ENCODE data around the gene FMO2. TPM values are rescaled to one million over a fixed set of nuclear protein-coding genes. Genes with fewer than 3 reads are reported as not detected.

The FMO2 gene
- total RNA-seq, 1 donor from 2014 or later, result 14.0 TPM

DNA sequence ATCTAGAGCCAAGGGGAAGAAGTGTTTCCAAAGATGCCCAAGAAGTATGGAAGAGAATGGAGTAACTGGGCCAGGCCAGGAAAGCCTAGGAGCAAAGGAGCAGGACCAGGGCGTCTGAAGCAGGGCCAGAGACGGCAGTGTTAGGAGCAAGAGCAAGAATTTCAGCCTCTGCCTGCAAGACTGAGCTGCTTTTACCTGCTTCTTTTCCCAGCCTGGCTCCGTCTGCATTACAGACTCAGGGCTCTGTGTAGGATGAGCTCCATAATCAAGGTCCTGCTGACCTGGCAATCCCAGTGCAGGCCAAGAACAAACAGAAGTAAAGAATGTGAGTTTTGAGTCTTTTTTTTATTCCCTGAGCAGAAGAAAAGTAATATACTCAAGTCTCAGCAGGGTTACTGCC lies 73.3 kb downstream of the FMO2 start:
- no peaks in the 10 kb centered on the region for H3K36me3 ChIP-seq
- H3K27ac ChIP-seq, result peak overlapping the region; percentile 68
- TF ChIP-seq, protein P1, sequence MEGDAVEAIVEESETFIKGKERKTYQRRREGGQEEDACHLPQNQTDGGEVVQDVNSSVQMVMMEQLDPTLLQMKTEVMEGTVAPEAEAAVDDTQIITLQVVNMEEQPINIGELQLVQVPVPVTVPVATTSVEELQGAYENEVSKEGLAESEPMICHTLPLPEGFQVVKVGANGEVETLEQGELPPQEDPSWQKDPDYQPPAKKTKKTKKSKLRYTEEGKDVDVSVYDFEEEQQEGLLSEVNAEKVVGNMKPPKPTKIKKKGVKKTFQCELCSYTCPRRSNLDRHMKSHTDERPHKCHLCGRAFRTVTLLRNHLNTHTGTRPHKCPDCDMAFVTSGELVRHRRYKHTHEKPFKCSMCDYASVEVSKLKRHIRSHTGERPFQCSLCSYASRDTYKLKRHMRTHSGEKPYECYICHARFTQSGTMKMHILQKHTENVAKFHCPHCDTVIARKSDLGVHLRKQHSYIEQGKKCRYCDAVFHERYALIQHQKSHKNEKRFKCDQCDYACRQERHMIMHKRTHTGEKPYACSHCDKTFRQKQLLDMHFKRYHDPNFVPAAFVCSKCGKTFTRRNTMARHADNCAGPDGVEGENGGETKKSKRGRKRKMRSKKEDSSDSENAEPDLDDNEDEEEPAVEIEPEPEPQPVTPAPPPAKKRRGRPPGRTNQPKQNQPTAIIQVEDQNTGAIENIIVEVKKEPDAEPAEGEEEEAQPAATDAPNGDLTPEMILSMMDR (IDR thresholded peaks at IDR 0.05), result no peak
- TF ChIP-seq POLR2AphosphoS5 (IDR thresholded peaks at IDR 0.05; ENCODE audit: insufficient read depth in 1 of 2, low read depth in 1 of 2), result no peak
- no peak for TF ChIP-seq POLR2A (IDR thresholded peaks at IDR 0.05)
- no peaks in the 10 kb centered on the region for H3K9me3 ChIP-seq
- intact Hi-C loops (cut with DNase I), result no loop called here
- no peak for DNase-seq (ENCODE audit: extremely low spot score in 2 of 2)
- no peak overlapping the region for H3K4me3 ChIP-seq
- peaks cover 43% of the 10 kb centered on the region for H3K4me1 ChIP-seq
- no peaks in the 10 kb centered on the region for H3K27me3 ChIP-seq

DNA sequence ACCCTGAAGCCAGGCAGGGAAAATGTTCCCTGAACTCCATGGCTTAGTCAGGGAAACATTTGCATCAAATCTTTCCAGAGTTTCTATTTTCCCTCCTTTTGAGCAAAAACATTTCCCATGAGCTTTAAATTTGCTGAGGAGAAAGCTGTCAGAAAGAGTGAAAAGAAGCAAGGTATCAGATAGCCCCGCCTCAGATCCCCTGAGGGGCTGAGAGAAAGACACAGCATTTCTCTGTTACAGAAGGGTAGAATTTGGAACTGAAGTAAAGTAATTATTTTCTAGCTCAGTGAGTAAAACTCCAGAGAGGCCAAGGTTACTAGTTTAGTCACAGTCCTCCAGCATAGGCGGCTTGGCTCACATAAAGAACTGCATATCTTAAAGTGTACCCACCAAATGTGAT lies 73.8 kb downstream of the FMO2 start:
- Histone ChIP-seq H3K27ac (peak overlapping the region; percentile 68), H3K4me3 (no peak overlapping the region), H3K36me3 (no peaks in the 10 kb centered on the region), H3K27me3 (no peaks in the 10 kb centered on the region), H3K4me1 (peaks cover 48% of the 10 kb centered on the region), H3K9me3 (no peaks in the 10 kb centered on the region)
- TF ChIP-seq POLR2AphosphoS5 (IDR thresholded peaks at IDR 0.05; ENCODE audit: insufficient read depth in 1 of 2, low read depth in 1 of 2) (no peak), POLR2A (IDR thresholded peaks at IDR 0.05) (no peak)
- TF ChIP-seq, protein P1 (IDR thresholded peaks at IDR 0.05), result no peak
- DNase-seq (ENCODE audit: extremely low spot score in 2 of 2), result no peak
- intact Hi-C loops (cut with DNase I), result no loop called here

Small RNAs within 50 kb of the gene (small RNA-seq; reads per million reads assigned to genes)
- gene RF00019, result not detected

Other genes starting within 250 kb of the FMO2 start
- gene MROH9, start 249.8 kb upstream of the FMO2 start, total RNA-seq, result not detected
- gene FMO3, start 94.4 kb upstream of the FMO2 start, total RNA-seq, result 0.98 TPM
- gene FMO1, start 63.2 kb downstream of the FMO2 start, total RNA-seq, result 6.4 TPM
- 0.98 TPM for gene FMO4, start 128.9 kb downstream of the FMO2 start, total RNA-seq

All from vagina (tissue), 2 donors.